Measurements from ENCODE around the gene ZNF469.

- TF ChIP-seq, protein P1, sequence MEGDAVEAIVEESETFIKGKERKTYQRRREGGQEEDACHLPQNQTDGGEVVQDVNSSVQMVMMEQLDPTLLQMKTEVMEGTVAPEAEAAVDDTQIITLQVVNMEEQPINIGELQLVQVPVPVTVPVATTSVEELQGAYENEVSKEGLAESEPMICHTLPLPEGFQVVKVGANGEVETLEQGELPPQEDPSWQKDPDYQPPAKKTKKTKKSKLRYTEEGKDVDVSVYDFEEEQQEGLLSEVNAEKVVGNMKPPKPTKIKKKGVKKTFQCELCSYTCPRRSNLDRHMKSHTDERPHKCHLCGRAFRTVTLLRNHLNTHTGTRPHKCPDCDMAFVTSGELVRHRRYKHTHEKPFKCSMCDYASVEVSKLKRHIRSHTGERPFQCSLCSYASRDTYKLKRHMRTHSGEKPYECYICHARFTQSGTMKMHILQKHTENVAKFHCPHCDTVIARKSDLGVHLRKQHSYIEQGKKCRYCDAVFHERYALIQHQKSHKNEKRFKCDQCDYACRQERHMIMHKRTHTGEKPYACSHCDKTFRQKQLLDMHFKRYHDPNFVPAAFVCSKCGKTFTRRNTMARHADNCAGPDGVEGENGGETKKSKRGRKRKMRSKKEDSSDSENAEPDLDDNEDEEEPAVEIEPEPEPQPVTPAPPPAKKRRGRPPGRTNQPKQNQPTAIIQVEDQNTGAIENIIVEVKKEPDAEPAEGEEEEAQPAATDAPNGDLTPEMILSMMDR (IDR thresholded peaks at IDR 0.05) = no peak
- no peak for TF ChIP-seq POLR2A (IDR thresholded peaks at IDR 0.05)
- TF ChIP-seq POLR2AphosphoS5 (IDR thresholded peaks at IDR 0.05) = no peak
- TF ChIP-seq EP300 (IDR thresholded peaks at IDR 0.05; ENCODE audit: low read depth) = no peak
Observed at GRCh38 chr16:88392616-88393015, 9.9 kb downstream of the ZNF469 start.

All from transverse colon (tissue), 4 donors.